ENCODE measurements around the gene PRUNE1. TPM values are rescaled to one million over a fixed set of nuclear protein-coding genes. Genes with fewer than 3 reads are reported as not detected.

Gene PRUNE1
- total and polyA plus RNA-seq, 3 experiments from 2014 or later, result 14.6 to 49.4 (median 16.8) TPM

DNA sequence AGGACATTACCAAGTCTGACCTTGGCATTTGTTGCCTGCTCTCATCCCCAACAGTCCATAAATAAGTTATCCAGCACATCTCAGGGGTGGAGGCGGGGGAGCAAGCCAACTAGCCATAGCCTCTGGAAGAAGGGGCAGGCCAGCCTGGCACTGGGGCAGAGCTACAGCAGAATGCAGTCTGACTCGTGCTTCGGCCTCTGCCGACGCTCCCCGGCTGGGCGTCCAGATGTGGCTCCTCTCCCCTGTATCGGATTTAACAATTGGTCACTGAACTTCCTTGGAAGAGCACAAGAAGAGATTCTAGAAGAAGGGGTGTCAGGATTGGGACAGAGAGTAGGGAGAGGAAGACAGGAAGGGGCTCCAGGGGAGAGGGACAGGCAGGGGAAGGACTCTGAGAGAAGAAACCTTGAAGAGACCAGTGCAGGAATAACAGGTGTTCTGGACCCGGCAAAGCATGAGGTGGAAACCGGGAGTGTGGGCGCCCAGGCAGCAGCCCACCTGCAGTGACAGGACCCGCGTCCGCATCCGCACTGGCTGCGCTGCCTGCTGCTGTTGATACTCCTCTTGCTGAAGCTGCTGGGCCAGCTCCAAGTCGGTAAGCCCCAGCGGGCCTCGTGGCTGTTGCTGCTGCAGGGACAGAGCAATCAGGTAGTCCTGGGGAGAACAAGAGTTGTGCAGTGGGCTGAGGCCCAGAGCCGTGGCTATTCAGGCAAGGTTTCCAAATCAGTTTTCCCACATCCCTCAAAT is 10.9 kb upstream of the PRUNE1 start:
- H3K4me1 Mint-ChIP-seq, result peaks cover 5 to 15% (median 14%) of the 10 kb centered on the region in 3 donors
- ChIA-PET CTCF (interaction anchor here (0.6 to 5.4 kb wide), 7 partner anchors 9 to 741 kb away, joined by 3 to 46 read pairs (median 9); partner anchors contain the start of genes ANXA9, C1orf56, CDC42SE1 and MINDY1), POLR2A (no interaction called here)
- H3K9me3 Mint-ChIP-seq, result no peaks in the 10 kb centered on the region
- no peak overlapping the region for H3K4me3 Mint-ChIP-seq
- H3K4me3 ChIP-seq (ENCODE audit: low read length), result no peak overlapping the region
- peaks cover 2 to 8% of the 10 kb centered on the region in 2 donors for H3K27me3 Mint-ChIP-seq
- H3K4me1 ChIP-seq (ENCODE audit: insufficient read depth, low read length), result peaks cover 38% of the 10 kb centered on the region
- peaks cover 0 to 5% (median 3%) of the 10 kb centered on the region in 3 donors for H3K36me3 Mint-ChIP-seq
- no peak overlapping the region for H3K27ac ChIP-seq (ENCODE audit: low read depth, low read length)
- no peaks in the 10 kb centered on the region for H3K27me3 ChIP-seq (ENCODE audit: insufficient read depth, low read length, poor library complexity, severe bottlenecking)
- H3K27ac Mint-ChIP-seq, result peak overlapping the region in 1 of 8 donors; percentile 58
- no peaks in the 10 kb centered on the region for H3K9me3 ChIP-seq (ENCODE audit: low read length)
- no peak for DNase-seq
- H3K36me3 ChIP-seq (ENCODE audit: insufficient read depth, low read length), result peaks cover 25% of the 10 kb centered on the region

DNA sequence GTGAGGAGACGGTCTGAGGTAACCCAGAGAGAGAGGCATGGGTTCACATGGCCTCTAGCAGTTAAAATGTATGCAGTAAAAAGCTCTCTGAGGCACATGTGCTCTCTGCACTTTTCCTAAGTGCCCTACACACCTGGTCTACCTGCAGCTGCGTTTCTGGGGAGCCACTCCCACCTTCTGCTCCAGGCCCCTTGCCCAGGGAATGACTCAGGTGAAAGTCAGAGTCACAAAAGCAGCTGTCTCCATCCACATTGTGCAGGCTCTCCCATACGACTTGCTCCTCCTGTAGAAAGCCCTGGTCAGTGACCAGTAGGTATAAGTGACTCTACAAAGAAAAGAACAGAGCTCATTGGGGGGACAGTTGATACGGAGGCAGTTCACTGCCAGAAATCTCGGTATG is 10.3 kb upstream of the PRUNE1 start:
- Histone ChIP-seq H3K4me1 (ENCODE audit: insufficient read depth, low read length) (peaks cover 45% of the 10 kb centered on the region), H3K36me3 (ENCODE audit: insufficient read depth, low read length) (peaks cover 26% of the 10 kb centered on the region), H3K27me3 (ENCODE audit: insufficient read depth, low read length, poor library complexity, severe bottlenecking) (no peaks in the 10 kb centered on the region), H3K4me3 (ENCODE audit: low read length) (no peak overlapping the region), H3K9me3 (ENCODE audit: low read length) (no peaks in the 10 kb centered on the region), H3K27ac (ENCODE audit: low read depth, low read length) (no peak overlapping the region)
- ChIA-PET POLR2A (no interaction called here), CTCF (interaction anchor here (5.4 kb wide), 1 partner anchor 18 kb away, joined by 46 read pairs; the partner anchor contains the start of gene ANXA9)
- Mint-ChIP-seq H3K4me1 (peaks cover 10 to 22% (median 21%) of the 10 kb centered on the region in 3 donors), H3K27ac (no peak overlapping the region), H3K9me3 (no peaks in the 10 kb centered on the region), H3K4me3 (peak overlapping the region in 1 of 7 donors; percentile 68), H3K36me3 (peaks cover 0 to 5% (median 3%) of the 10 kb centered on the region in 3 donors), H3K27me3 (peaks cover 2 to 8% of the 10 kb centered on the region in 2 donors)
- DNase-seq, result no peak

DNA sequence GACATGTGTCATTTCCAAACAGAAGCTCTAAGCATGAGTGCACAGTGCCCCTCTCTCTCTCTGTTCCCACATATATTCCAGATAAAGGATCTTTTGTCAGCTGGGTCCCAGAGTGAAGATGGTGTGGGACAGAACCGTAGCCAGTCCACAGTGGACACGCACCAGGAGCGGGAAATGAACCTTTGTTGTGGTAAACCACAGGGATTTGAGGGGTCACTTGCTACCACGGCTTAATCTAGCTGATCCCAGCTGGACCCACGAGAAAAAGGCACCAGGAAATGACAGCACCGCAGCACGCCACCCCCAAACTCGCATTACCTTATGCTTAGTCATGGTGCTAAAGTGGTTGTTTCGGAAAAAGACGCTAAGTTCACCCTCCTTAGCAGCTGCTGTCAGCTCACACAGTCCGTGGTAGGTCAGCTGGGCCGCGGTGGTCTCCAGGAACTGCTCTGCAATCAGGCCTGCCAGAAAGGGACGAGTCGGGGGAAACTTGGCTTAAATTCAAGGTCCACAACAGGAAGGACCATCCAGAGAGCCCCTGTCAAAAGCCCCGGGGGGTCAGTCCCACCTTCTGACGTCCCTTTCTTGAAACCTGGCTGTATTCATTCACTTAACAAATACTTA is 9.1 kb upstream of the PRUNE1 start:
- CTCF ChIA-PET, result interaction anchor here (0.7 to 1.0 kb wide), 2 partner anchors 11 to 19 kb away, joined by 4 read pairs; no protein-coding TSS in a partner anchor

DNA sequence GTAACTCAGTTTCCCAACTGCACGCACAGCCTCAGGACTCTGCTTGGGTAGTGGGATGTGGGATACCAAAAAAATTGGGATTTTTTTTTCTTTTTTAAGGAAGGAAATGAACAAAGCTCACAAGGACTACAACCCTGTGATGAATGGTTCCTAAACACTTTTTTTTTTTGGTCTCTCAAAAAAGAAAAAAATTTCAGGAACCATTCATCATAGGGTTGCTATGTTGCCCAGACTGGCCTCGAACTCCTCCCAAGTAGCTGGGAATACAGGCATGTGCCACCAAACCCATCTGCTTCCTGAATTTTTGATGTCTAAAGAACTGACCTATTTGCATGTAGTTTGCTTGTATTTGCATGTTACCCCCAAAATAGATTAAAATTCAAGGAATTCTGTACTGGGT is 8.3 kb upstream of the PRUNE1 start:
- Mint-ChIP-seq H3K4me3 (no peak overlapping the region), H3K9me3 (no peaks in the 10 kb centered on the region), H3K36me3 (peaks cover 0 to 5% (median 3%) of the 10 kb centered on the region in 3 donors), H3K4me1 (peaks cover 14 to 36% (median 31%) of the 10 kb centered on the region in 3 donors), H3K27me3 (peaks cover 2 to 8% of the 10 kb centered on the region in 2 donors), H3K27ac (no peak overlapping the region)
- no peaks in the 10 kb centered on the region for H3K27me3 ChIP-seq (ENCODE audit: insufficient read depth, low read length, poor library complexity, severe bottlenecking)
- H3K27ac ChIP-seq (ENCODE audit: low read depth, low read length), result no peak overlapping the region
- H3K9me3 ChIP-seq (ENCODE audit: low read length), result no peaks in the 10 kb centered on the region
- peaks cover 58% of the 10 kb centered on the region for H3K4me1 ChIP-seq (ENCODE audit: insufficient read depth, low read length)
- POLR2A ChIA-PET, result no interaction called here
- peaks cover 26% of the 10 kb centered on the region for H3K36me3 ChIP-seq (ENCODE audit: insufficient read depth, low read length)
- no peak for DNase-seq
- CTCF ChIA-PET, result interaction anchor here (1.0 kb wide), 1 partner anchor 11 kb away, joined by 4 read pairs; no protein-coding TSS in a partner anchor
- H3K4me3 ChIP-seq (ENCODE audit: low read length), result no peak overlapping the region

More for the DNA sequence above, 9.1 kb upstream of the PRUNE1 start:
- no peak overlapping the region for H3K4me3 ChIP-seq (ENCODE audit: low read length)
- peaks cover 2 to 8% of the 10 kb centered on the region in 2 donors for H3K27me3 Mint-ChIP-seq
- no peak for DNase-seq
- H3K9me3 ChIP-seq (ENCODE audit: low read length), result no peaks in the 10 kb centered on the region
- peaks cover 0 to 5% (median 3%) of the 10 kb centered on the region in 3 donors for H3K36me3 Mint-ChIP-seq
- peaks cover 54% of the 10 kb centered on the region for H3K4me1 ChIP-seq (ENCODE audit: insufficient read depth, low read length)
- peaks cover 14 to 31% (median 31%) of the 10 kb centered on the region in 3 donors for H3K4me1 Mint-ChIP-seq
- H3K36me3 ChIP-seq (ENCODE audit: insufficient read depth, low read length), result peaks cover 26% of the 10 kb centered on the region
- no peaks in the 10 kb centered on the region for H3K27me3 ChIP-seq (ENCODE audit: insufficient read depth, low read length, poor library complexity, severe bottlenecking)
- POLR2A ChIA-PET, result no interaction called here
- no peak overlapping the region for H3K27ac Mint-ChIP-seq
- H3K4me3 Mint-ChIP-seq, result no peak overlapping the region
- peak overlapping the region; percentile 30 for H3K27ac ChIP-seq (ENCODE audit: low read depth, low read length)
- no peaks in the 10 kb centered on the region for H3K9me3 Mint-ChIP-seq

DNA sequence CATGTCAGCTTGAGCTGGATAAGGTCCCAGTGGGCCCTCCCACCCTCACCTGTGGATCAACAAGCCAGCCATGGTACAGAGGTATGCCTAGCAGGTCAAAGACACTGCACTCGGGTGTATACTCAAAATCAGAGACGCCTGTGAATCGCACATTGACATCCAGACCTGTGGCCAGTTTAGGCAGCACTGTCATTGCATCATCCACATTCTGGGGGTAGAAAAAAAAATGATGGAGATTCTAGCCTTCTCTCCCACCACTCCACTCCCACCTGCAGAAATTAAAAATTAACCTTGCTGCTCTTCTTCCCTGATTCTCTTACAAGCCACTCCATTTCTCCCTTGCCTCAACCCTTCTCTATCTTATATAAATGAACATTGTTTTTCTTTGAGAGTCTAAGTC is 7.8 kb upstream of the PRUNE1 start:
- Mint-ChIP-seq H3K4me1 (peaks cover 15 to 39% (median 33%) of the 10 kb centered on the region in 3 donors), H3K36me3 (peaks cover 0 to 5% (median 3%) of the 10 kb centered on the region in 3 donors), H3K27ac (no peak overlapping the region), H3K9me3 (no peaks in the 10 kb centered on the region), H3K27me3 (peaks cover 2 to 8% of the 10 kb centered on the region in 2 donors), H3K4me3 (no peak overlapping the region)
- POLR2A ChIA-PET, result no interaction called here
- Histone ChIP-seq H3K27ac (ENCODE audit: low read depth, low read length) (no peak overlapping the region), H3K27me3 (ENCODE audit: insufficient read depth, low read length, poor library complexity, severe bottlenecking) (no peaks in the 10 kb centered on the region), H3K36me3 (ENCODE audit: insufficient read depth, low read length) (peaks cover 26% of the 10 kb centered on the region), H3K9me3 (ENCODE audit: low read length) (no peaks in the 10 kb centered on the region), H3K4me3 (ENCODE audit: low read length) (no peak overlapping the region), H3K4me1 (ENCODE audit: insufficient read depth, low read length) (peaks cover 60% of the 10 kb centered on the region)
- CTCF ChIA-PET, result interaction anchor here (1.0 kb wide), 1 partner anchor 12 kb away, joined by 4 read pairs; no protein-coding TSS in a partner anchor
- DNase-seq, result no peak

DNA sequence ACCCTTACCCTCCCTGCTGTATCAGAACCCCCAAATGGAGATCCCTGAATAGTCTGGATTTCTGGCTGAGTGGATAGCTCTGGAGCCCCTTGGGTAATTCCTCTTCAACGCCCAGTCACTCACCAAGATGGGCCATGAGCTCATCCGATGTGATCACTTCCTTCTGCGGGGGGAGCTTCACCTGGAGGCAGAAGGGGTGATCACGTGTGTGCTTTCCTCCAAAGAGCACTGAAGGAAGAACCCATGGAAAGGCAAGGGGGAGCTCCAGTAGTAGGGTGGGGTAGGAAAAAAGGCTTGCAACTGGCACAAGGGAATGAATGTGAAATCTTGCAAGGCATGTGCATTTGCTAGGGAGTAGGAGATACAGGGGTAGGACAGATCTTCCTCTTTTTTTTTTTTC is 6.6 kb upstream of the PRUNE1 start:
- no peak for DNase-seq
- Histone ChIP-seq H3K27me3 (ENCODE audit: insufficient read depth, low read length, poor library complexity, severe bottlenecking) (no peaks in the 10 kb centered on the region), H3K9me3 (ENCODE audit: low read length) (no peaks in the 10 kb centered on the region), H3K4me3 (ENCODE audit: low read length) (no peak overlapping the region), H3K4me1 (ENCODE audit: insufficient read depth, low read length) (peaks cover 63% of the 10 kb centered on the region), H3K36me3 (ENCODE audit: insufficient read depth, low read length) (peaks cover 26% of the 10 kb centered on the region), H3K27ac (ENCODE audit: low read depth, low read length) (no peak overlapping the region)
- Mint-ChIP-seq H3K4me1 (peaks cover 22 to 45% (median 37%) of the 10 kb centered on the region in 3 donors), H3K27me3 (peaks cover 2 to 8% of the 10 kb centered on the region in 2 donors), H3K4me3 (no peak overlapping the region), H3K9me3 (no peaks in the 10 kb centered on the region), H3K36me3 (peaks cover 0 to 5% (median 3%) of the 10 kb centered on the region in 3 donors), H3K27ac (peak overlapping the region in 5 of 8 donors; percentile 14 to 47 (median 23))
- ChIA-PET CTCF (no interaction called here), POLR2A (no interaction called here)

DNA sequence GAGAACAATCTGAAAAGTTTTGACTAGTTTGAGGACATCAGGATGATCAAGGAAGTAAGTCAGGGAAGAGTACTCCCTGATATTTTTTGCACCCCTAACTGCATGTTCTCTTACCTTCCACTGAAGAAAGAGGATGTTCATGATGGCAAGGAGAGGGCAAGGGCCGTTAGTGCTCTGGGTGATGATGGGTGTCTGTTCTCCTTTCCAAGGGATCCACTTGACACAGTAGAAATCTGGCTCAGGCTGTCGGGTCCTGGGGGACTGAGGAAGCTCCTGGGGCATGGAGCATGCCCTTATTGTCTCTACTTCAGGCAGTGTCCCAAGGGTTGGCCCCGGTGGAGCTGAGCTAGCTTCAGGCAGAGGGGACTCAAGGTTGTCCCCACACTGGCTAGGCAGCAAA is 6.2 kb upstream of the PRUNE1 start:
- peak overlapping the region in 3 of 8 donors; percentile 17 to 47 (median 30) for H3K27ac Mint-ChIP-seq
- peak overlapping the region; percentile 17 for H3K4me3 ChIP-seq (ENCODE audit: low read length)

More for the DNA sequence above, 6.2 kb upstream of the PRUNE1 start:
- POLR2A ChIA-PET, result interaction anchor here (1.0 kb wide), 1 partner anchor 26 kb away, joined by 3 read pairs; no protein-coding TSS in a partner anchor
- no peak for DNase-seq
- Histone ChIP-seq H3K36me3 (ENCODE audit: insufficient read depth, low read length) (peaks cover 26% of the 10 kb centered on the region), H3K27ac (ENCODE audit: low read depth, low read length) (no peak overlapping the region), H3K9me3 (ENCODE audit: low read length) (no peaks in the 10 kb centered on the region), H3K27me3 (ENCODE audit: insufficient read depth, low read length, poor library complexity, severe bottlenecking) (no peaks in the 10 kb centered on the region), H3K4me1 (ENCODE audit: insufficient read depth, low read length) (peaks cover 67% of the 10 kb centered on the region)
- CTCF ChIA-PET, result no interaction called here
- Mint-ChIP-seq H3K9me3 (no peaks in the 10 kb centered on the region), H3K4me1 (peaks cover 26 to 50% (median 42%) of the 10 kb centered on the region in 3 donors), H3K36me3 (peaks cover 0 to 5% (median under 1%) of the 10 kb centered on the region in 3 donors), H3K4me3 (no peak overlapping the region), H3K27me3 (peaks cover 2 to 8% of the 10 kb centered on the region in 2 donors)

Measured in CD8-positive, alpha-beta memory T cell (primary cell).